ENCODE data around the gene C1orf159. TPM values are rescaled to one million over a fixed set of nuclear protein-coding genes. Genes with fewer than 3 reads are reported as not detected.
"Not testable (repeated sequence)": the region's sequence is repeated elsewhere in the genome, so short reads cannot be mapped to it uniquely, and the experiment has no call there.

C1orf159 gene
- total RNA-seq, 2 experiments from 2014 or later = 18.0 to 22.0 TPM

GRCh38 chr1:1116701-1117468 is 996 bp upstream of the C1orf159 start:
- DNase-seq = peak; percentile 36
- Mint-ChIP-seq H3K36me3 (ENCODE audit: low read depth) (peaks cover 22% of the 10 kb centered on the region), H3K9me3 (peaks cover 16% of the 10 kb centered on the region), H3K27me3 (peaks cover 8% of the 10 kb centered on the region), H3K27ac (no peak overlapping the region), H3K4me3 (peak overlapping the region; percentile 60), H3K4me1 (peaks cover 14% of the 10 kb centered on the region)
- CTCF ChIA-PET = interaction anchor here (1.2 to 1.9 kb wide), 6 partner anchors 42 to 134 kb away, joined by 3 to 4 read pairs (median 3); no protein-coding TSS in a partner anchor
- POLR2A ChIA-PET = no interaction called here

- Mint-ChIP-seq H3K4me3 (peak overlapping the region; percentile 74), H3K36me3 (ENCODE audit: low read depth) (peaks cover 32% of the 10 kb centered on the region), H3K27me3 (peaks cover 8% of the 10 kb centered on the region), H3K9me3 (peaks cover 18% of the 10 kb centered on the region), H3K4me1 (peaks cover 14% of the 10 kb centered on the region), H3K27ac (peak overlapping the region; percentile 71)
- ChIA-PET POLR2A (no interaction called here), CTCF (interaction anchor here (1.0 kb wide), 1 partner anchor 56 kb away, joined by 3 read pairs; no protein-coding TSS in a partner anchor)
- DNase-seq = no peak
Measured at GRCh38 chr1:1115136-1115785, 628 bp downstream of the C1orf159 start.

DNA sequence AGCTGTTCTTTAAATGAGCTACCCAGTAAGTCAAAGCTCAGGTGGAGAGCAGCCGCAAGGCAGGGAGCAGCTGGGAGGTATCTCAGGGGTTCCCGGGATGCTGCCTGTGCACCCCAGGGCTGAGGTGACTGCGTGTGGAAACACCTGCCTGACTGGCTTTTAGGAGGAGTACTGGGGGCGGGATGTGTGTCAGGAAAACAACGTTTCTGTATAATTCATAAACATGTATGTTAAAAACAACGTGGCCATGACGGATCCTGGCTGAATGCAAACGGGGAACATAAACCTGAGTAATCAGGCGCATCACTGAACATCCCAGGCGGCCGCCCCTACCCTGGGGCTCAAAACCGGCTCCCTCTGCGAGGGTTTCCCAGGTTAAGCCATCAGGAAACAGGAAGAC is 1.5 kb downstream of the C1orf159 start:
- peaks cover 7% of the 10 kb centered on the region for H3K27me3 Mint-ChIP-seq
- peak overlapping the region; percentile 71 for H3K27ac Mint-ChIP-seq
- H3K4me1 Mint-ChIP-seq = peaks cover 14% of the 10 kb centered on the region
- H3K4me3 Mint-ChIP-seq = peak overlapping the region; percentile 74
- H3K9me3 Mint-ChIP-seq = peaks cover 18% of the 10 kb centered on the region
- ChIA-PET CTCF (no interaction called here), POLR2A (no interaction called here)
- DNase-seq = no peak
- H3K36me3 Mint-ChIP-seq (ENCODE audit: low read depth) = peaks cover 32% of the 10 kb centered on the region

DNA sequence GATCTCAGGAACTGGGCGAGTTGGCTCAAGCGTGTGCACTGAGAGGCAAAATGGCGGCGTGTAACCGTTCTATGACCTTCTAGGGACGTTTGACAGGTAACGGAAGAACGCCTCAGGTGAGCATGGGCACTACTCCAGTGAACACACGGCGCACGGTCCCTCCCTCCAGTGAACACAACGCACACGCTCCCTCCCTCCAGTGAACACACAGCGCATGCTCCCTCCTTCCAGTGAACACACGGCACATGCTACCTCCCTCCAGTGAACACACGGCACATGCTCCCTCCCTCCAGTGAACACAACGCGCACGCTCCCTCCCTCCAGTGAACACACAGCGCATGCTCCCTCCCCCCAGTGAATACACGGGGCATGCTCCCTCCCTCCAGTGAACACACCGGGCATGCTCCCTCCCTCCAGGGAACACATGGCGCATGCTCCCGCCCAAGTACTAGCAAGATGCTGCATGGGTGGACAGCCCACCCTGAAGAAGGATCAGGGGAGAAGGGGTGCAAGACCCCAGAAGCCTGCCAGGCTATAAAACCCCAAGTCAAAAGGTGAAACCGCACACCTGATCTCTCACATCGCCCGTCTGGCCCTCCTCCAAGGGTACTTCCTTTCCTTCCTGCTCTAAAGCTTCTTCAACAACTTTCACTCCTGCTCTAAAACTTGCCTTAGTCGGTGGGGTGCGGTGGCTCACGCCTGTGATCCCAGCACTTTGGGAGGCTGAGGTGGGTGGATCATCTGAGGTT is 3.5 kb downstream of the C1orf159 start:
- CTCF ChIA-PET = no interaction called here
- Mint-ChIP-seq H3K36me3 (ENCODE audit: low read depth) (peaks cover 32% of the 10 kb centered on the region), H3K27ac (no peak overlapping the region), H3K4me1 (peaks cover 18% of the 10 kb centered on the region), H3K9me3 (peaks cover 23% of the 10 kb centered on the region), H3K27me3 (no peaks in the 10 kb centered on the region), H3K4me3 (no peak overlapping the region)
- no peak for DNase-seq
- POLR2A ChIA-PET = no interaction called here

DNA sequence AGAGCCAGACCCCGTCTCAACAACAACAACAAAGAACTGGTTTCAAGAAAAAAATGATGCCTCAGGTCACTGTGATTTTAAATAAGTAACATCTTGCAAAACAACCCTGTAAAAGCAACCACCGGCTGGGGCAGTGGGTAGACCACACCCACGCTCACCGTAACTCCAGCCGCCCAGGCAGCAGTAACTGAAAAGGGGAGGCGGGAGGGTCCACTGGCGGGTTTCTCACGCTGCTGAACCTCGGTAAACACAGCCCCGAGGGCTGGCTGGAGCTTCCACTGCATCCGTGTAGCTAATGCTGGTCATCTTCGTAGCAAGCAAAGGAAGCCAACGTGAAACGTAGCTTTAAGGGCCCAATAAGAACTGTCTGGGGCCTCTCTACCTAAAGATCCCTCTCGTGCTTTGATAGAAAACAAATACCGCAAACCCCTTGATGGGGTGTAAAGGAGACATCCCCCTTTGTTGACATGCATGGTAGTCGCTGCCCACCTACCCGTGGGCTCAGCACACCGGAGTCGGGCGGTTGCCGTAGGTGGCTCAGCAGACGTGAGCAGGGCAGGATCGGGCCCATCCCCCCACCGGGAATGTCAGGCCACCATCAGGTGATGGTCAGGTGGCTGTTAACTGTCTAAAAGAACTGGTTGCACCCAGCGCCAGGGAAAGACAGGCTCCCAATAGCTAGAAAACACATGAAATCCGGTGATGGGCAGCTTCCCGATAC is 4.2 kb downstream of the C1orf159 start:
- peaks cover 26% of the 10 kb centered on the region for H3K9me3 Mint-ChIP-seq
- CTCF ChIA-PET = interaction anchor here (1.3 kb wide), 1 partner anchor 11 kb away, joined by 4 read pairs; no protein-coding TSS in a partner anchor
- H3K4me3 Mint-ChIP-seq = no peak overlapping the region
- DNase-seq = no peak
- peaks cover 32% of the 10 kb centered on the region for H3K36me3 Mint-ChIP-seq (ENCODE audit: low read depth)
- peaks cover 14% of the 10 kb centered on the region for H3K4me1 Mint-ChIP-seq
- H3K27me3 Mint-ChIP-seq = no peaks in the 10 kb centered on the region
- POLR2A ChIA-PET = interaction anchor here (0.6 kb wide), 1 partner anchor 276 kb away, joined by 3 read pairs; no protein-coding TSS in a partner anchor
- H3K27ac Mint-ChIP-seq = no peak overlapping the region

GRCh38 chr1:1110561-1110971 is 5.3 kb downstream of the C1orf159 start:
- Mint-ChIP-seq H3K9me3 (peaks cover 28% of the 10 kb centered on the region), H3K36me3 (ENCODE audit: low read depth) (peaks cover 37% of the 10 kb centered on the region), H3K4me3 (no peak overlapping the region), H3K27me3 (no peaks in the 10 kb centered on the region), H3K4me1 (peaks cover 20% of the 10 kb centered on the region), H3K27ac (no peak overlapping the region)
- DNase-seq = no peak
- CTCF ChIA-PET = interaction anchor here (1.3 kb wide), 1 partner anchor 12 kb away, joined by 4 read pairs; no protein-coding TSS in a partner anchor
- POLR2A ChIA-PET = no interaction called here

DNA sequence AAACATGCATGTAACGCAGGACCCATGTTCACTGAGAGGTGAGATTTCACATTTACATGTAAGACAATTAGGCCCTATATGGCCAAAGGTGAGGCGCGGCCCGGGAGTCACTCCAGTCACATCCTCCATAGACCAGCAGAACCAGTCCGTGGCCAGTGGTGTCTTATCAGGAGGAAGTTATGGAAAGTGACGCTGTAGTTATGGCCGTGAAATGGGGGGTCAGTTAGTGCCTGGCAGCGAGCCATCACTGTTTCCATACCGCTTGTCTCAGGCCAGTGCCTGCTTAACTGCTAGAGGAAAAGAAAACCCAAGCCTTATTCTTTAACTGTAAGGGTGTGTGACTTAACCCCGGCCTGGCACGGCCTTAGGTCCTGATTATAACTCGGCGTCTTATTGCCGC is 6.1 kb downstream of the C1orf159 start:
- peaks cover 42% of the 10 kb centered on the region for H3K36me3 Mint-ChIP-seq (ENCODE audit: low read depth)
- CTCF ChIA-PET = no interaction called here

GRCh38 chr1:1106510-1107221 is 9.2 kb downstream of the C1orf159 start:
- Mint-ChIP-seq H3K4me3 (no peak overlapping the region), H3K27me3 (no peaks in the 10 kb centered on the region), H3K4me1 (peaks cover 35% of the 10 kb centered on the region), H3K27ac (no peak overlapping the region), H3K9me3 (peaks cover 12% of the 10 kb centered on the region), H3K36me3 (ENCODE audit: low read depth) (peaks cover 30% of the 10 kb centered on the region)
- ChIA-PET CTCF (interaction anchor here (1.0 to 1.6 kb wide), 2 partner anchors 10 to 44 kb away, joined by 3 to 7 read pairs; no protein-coding TSS in a partner anchor), POLR2A (no interaction called here)
- DNase-seq = no peak

More for the DNA sequence above, 6.1 kb downstream of the C1orf159 start:
- Mint-ChIP-seq H3K27ac (no peak overlapping the region), H3K9me3 (peaks cover 26% of the 10 kb centered on the region), H3K4me3 (no peak overlapping the region), H3K27me3 (no peaks in the 10 kb centered on the region), H3K4me1 (peaks cover 18% of the 10 kb centered on the region)
- no peak for DNase-seq
- POLR2A ChIA-PET = no interaction called here

DNA sequence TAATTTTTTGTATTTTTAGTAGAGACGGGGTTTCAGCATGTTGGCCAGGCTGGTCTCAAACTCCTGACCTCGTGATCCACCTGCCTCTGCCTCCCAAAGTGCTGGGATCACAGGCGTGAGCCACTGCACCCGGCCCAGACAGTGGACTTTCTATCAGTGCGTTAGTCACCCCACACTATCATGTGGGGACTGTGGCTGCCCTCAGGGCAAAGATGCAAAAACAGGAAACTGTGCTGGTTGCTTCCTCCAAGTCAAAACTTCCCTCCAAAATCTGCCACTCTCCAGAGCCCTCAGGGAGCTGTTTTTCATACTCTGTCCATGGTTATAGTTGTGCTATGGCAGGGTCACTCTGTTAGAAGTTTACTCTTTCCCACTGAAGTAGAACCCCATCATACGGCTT is 11.7 kb downstream of the C1orf159 start:
- Mint-ChIP-seq H3K27ac (peak overlapping the region; percentile 82), H3K9me3 (peaks cover 27% of the 10 kb centered on the region), H3K4me1 (peaks cover 51% of the 10 kb centered on the region), H3K4me3 (peak overlapping the region; percentile 18), H3K36me3 (ENCODE audit: low read depth) (peaks cover 32% of the 10 kb centered on the region)
- H3K27me3 Mint-ChIP-seq, POLR2A ChIA-PET: not testable (repeated sequence)
- CTCF ChIA-PET = interaction anchor here (1.3 to 1.7 kb wide), 2 partner anchors 15 to 92 kb away, joined by 4 read pairs; no protein-coding TSS in a partner anchor
- DNase-seq = peak; percentile 40

- Mint-ChIP-seq H3K36me3 (ENCODE audit: low read depth) (peaks cover 36% of the 10 kb centered on the region), H3K4me1 (peaks cover 53% of the 10 kb centered on the region), H3K9me3 (peaks cover 25% of the 10 kb centered on the region), H3K4me3 (no peak overlapping the region), H3K27me3 (peaks cover 8% of the 10 kb centered on the region), H3K27ac (no peak overlapping the region)
- DNase-seq = no peak
- POLR2A ChIA-PET = no interaction called here
- CTCF ChIA-PET = no interaction called here
Measured at GRCh38 chr1:1101503-1101902, 14.4 kb downstream of the C1orf159 start.

DNA sequence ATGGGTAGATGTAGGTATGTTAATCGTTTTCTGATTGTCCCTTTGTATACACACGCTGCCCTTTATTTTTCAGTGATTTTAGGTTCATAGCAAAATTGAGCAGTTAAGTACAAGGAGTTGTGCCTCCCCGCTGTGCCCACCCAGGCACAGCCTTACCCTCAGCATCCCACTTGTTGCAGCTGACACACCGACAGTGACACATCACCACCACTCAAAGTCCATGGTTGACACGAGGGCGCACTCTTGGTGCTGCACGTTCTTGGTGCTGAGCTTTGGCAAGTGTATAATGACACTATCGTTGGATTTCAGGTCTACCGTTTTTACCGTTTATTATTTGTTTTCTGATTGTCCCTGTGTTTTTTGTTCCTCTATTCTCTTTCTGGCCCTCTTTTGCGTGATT is 15.6 kb downstream of the C1orf159 start:
- no peak for DNase-seq
- H3K27ac Mint-ChIP-seq = no peak overlapping the region
- H3K27me3 Mint-ChIP-seq = peaks cover 8% of the 10 kb centered on the region
- no peak overlapping the region for H3K4me3 Mint-ChIP-seq
- H3K9me3 Mint-ChIP-seq = peaks cover 26% of the 10 kb centered on the region
- peaks cover 30% of the 10 kb centered on the region for H3K36me3 Mint-ChIP-seq (ENCODE audit: low read depth)
- CTCF ChIA-PET = no interaction called here
- POLR2A ChIA-PET = no interaction called here
- peaks cover 47% of the 10 kb centered on the region for H3K4me1 Mint-ChIP-seq
